K562 (cell line): ENCODE results near the gene INSIG1. TPM values are rescaled to one million over a fixed set of nuclear protein-coding genes. Genes with fewer than 3 reads are reported as not detected.

Experiments
- ARID1B ChIP-seq: fragments of 450-650 bp; IDR thresholded peaks from 2 replicates; pipeline ENCODE4 v1.6.1; 2016; ENCODE audit warnings: antibody characterized with exemption, mild to moderate bottlenecking, inconsistent platforms
- CCNT2 ChIP-seq: IDR thresholded peaks from 2 replicates; pipeline ENCODE4 v1.6.1; 2011; ENCODE audit warnings: borderline replicate concordance, low read depth, mild to moderate bottlenecking, moderate library complexity, mixed read lengths, low read length; ENCODE audit not compliant: insufficient read length; ENCODE audit errors: extremely low read depth
- DEAF1 ChIP-seq: fragments of 450-650 bp; formaldehyde crosslinking; IDR thresholded peaks from 2 replicates; pipeline ENCODE4 v1.4.0; 2020; ENCODE audit warnings: mild to moderate bottlenecking, moderate library complexity
- GTF2B ChIP-seq: IDR thresholded peaks from 2 replicates; pipeline ENCODE4 v1.6.1; 2011; ENCODE audit not compliant: insufficient read length; ENCODE audit errors: extremely low read depth
- IRF1 ChIP-seq: sonication (generic); formaldehyde crosslinking; IDR thresholded peaks from 2 replicates; pipeline ENCODE4 v1.8.0; 2022; ENCODE audit warnings: missing genetic modification reagents, mild to moderate bottlenecking, borderline replicate concordance
- KHSRP ChIP-seq: fragments of 450-650 bp; IDR thresholded peaks from 2 replicates; pipeline ENCODE4 v1.6.1; 2017
- L3MBTL2 ChIP-seq: fragments of 450-650 bp; IDR thresholded peaks from 2 replicates; pipeline ENCODE4 v1.6.1; 2016; ENCODE audit warnings: mild to moderate bottlenecking, moderate library complexity
- MTA1 ChIP-seq: fragments of 450-650 bp; IDR thresholded peaks from 2 replicates; pipeline ENCODE4 v1.6.1; 2017; ENCODE audit warnings: borderline replicate concordance
- NR3C1 ChIP-seq: sonication (generic); formaldehyde crosslinking; IDR thresholded peaks from 2 replicates; pipeline ENCODE4 v1.8.1; 2022; ENCODE audit warnings: missing genetic modification reagents
- PTTG1 ChIP-seq: fragments of 450-650 bp; IDR thresholded peaks from 2 replicates; pipeline ENCODE4 v1.6.1; 2016; ENCODE audit warnings: low read depth, mild to moderate bottlenecking, missing genetic modification characterization, missing compliant biosample characterization
- RB1 ChIP-seq: fragments of 450-650 bp; IDR thresholded peaks from 2 replicates; pipeline ENCODE4 v1.6.1; 2017; ENCODE audit warnings: low read depth, mild to moderate bottlenecking
- SFPQ ChIP-seq: fragments of 200-400 bp; formaldehyde crosslinking; IDR thresholded peaks from 2 replicates; pipeline ENCODE4 v1.6.1; 2017; ENCODE audit warnings: mild to moderate bottlenecking, low read depth, low read length, moderate library complexity
- SMARCA5 ChIP-seq: fragments of 450-650 bp; IDR thresholded peaks from 2 replicates; pipeline ENCODE4 v1.6.1; 2016
- SMC3 ChIP-seq: conservative IDR thresholded peaks from 2 replicates; pipeline ENCODE4 v1.6.1; 2011; ENCODE audit warnings: low read depth, low read length, improper control_type of control experiment; ENCODE audit not compliant: insufficient read depth
- TCF3 ChIP-seq: sonication (generic); formaldehyde crosslinking; IDR thresholded peaks from 2 replicates; pipeline ENCODE4 v1.4.0; 2020; ENCODE audit warnings: mild to moderate bottlenecking, missing genetic modification reagents
- ZC3H4 ChIP-seq: sonication (generic); formaldehyde crosslinking; IDR thresholded peaks from 2 replicates; pipeline ENCODE4 v1.9.0; 2021; ENCODE audit warnings: missing genetic modification reagents, borderline replicate concordance
- ZFP36 ChIP-seq: fragments of 150-350 bp; IDR thresholded peaks from 2 replicates; pipeline ENCODE4 v1.6.1; 2018; ENCODE audit warnings: low read length, low read depth; ENCODE audit not compliant: partially characterized antibody
- ZNF324 ChIP-seq: fragments of 250-450 bp; sonication (Bioruptor Pico); IDR thresholded peaks from 2 replicates; pipeline ENCODE4 v1.4.0; 2020; ENCODE audit warnings: mild to moderate bottlenecking
- ZSCAN29 ChIP-seq: fragments of 450-650 bp; IDR thresholded peaks from 2 replicates; pipeline ENCODE4 v1.6.1; 2017
- polyA plus RNA-seq, 8 experiments: library from polyadenylated mRNA; depleted of rRNA in 4 of 8; stranded (reverse) in 5 of 8; unstranded in 3 of 8; fragments of >200 nt; fragmentation: Nextera tagmentation in 2 of 8; fragmentation: Illumina TruSeq in 1 of 8; extraction: Ambion mirVana in 2 of 8; extraction: Trizol in 1 of 8; gene quantifications; 2 replicates each; pipeline versions ENCODE4 v1.2.1 to v1.2.3, GENCODE V29; 2011 to 2014; ENCODE audit warnings: inconsistent platforms in 1 of 8, missing spikeins in 1 of 8
- total RNA-seq, 7 experiments: library from RNA; depleted of rRNA in 6 of 7; stranded (reverse); fragments of >200 nt in 6 of 7; fragmentation: Illumina TruSeq in 2 of 7; extraction: Trizol in 2 of 7; gene quantifications; 2 replicates each; pipeline versions ENCODE4 v1.2.1 to v1.2.3, GENCODE V29; 2011 to 2021; ENCODE audit warnings: low replicate concordance in 1 of 7

INSIG1 gene
- total and polyA plus RNA-seq, 9 of the 15 experiments (the other 6 are each of a cell fraction or from before 2014, with no cell fraction given) = 57.1 to 787 (median 238) TPM

- no peak for TF ChIP-seq ZFP36
- peak; percentile 61; the same call in 1 of the 2 replicates for TF ChIP-seq L3MBTL2
- TF ChIP-seq CCNT2 = peak; percentile 94
- TF ChIP-seq ZSCAN29 = no peak
- peak; percentile 68; the same call in 1 of the 2 replicates for TF ChIP-seq DEAF1 (CRISPR knock-in tag)
- TF ChIP-seq SMC3 = no peak
- TF ChIP-seq TCF3 (CRISPR knock-in tag) = peak; percentile 100
- TF ChIP-seq SFPQ = no peak
- TF ChIP-seq MTA1 = peak; percentile 96
- peak; percentile 81 for TF ChIP-seq ZNF324
- no peak; the same call in 1 of the 2 replicates for TF ChIP-seq RB1
- no peak for TF ChIP-seq IRF1 (CRISPR knock-in tag)
- TF ChIP-seq ZC3H4 (CRISPR knock-in tag) = no peak
- peak; percentile 62; the same call in 1 of the 2 replicates for TF ChIP-seq PTTG1 (tag)
- peak; percentile 99 for TF ChIP-seq KHSRP
- no peak for TF ChIP-seq NR3C1 (CRISPR knock-in tag)
- peak; percentile 100 for TF ChIP-seq ARID1B
- no peak for TF ChIP-seq SMARCA5
- TF ChIP-seq GTF2B = no peak
Measured at GRCh38 chr7:155324012-155324917, 26.6 kb downstream of the INSIG1 start (continued).
